K562 (cell line): ENCODE data around the gene MYO18B. TPM values are rescaled to one million over a fixed set of nuclear protein-coding genes. Genes with fewer than 3 reads are reported as not detected.

Experiments
- ATF3 ChIP-seq, 2 experiments: fragments of 450-650 bp in 1 of 2; sonication (generic) in 1 of 2; formaldehyde crosslinking in 1 of 2; IDR thresholded peaks in 1 of 2; conservative IDR thresholded peaks in 1 of 2; 2 replicates each; pipeline versions ENCODE4 v1.6.1 to v1.8.1; 2016 to 2023; ENCODE audit warnings: mild to moderate bottlenecking in 2 of 2, moderate library complexity in 2 of 2, inconsistent platforms in 1 of 2, missing genetic modification reagents in 1 of 2
- EP400 ChIP-seq: fragments of 450-650 bp; IDR thresholded peaks from 2 replicates; pipeline ENCODE4 v1.6.1; 2017; ENCODE audit warnings: antibody characterized with exemption, mild to moderate bottlenecking, moderate library complexity
- FOXA3 ChIP-seq, 2 experiments: fragments of 450-650 bp in 1 of 2; sonication (generic) in 1 of 2; formaldehyde crosslinking; IDR thresholded peaks in 1 of 2; conservative IDR thresholded peaks in 1 of 2; 2 replicates each; pipeline versions ENCODE4 v1.4.0 to v1.8.0; 2020 to 2022; ENCODE audit warnings: mild to moderate bottlenecking in 2 of 2, missing genetic modification reagents in 1 of 2
- FUS ChIP-seq: fragments of 200-400 bp; formaldehyde crosslinking; optimal IDR thresholded peaks from 2 replicates; pipeline ENCODE3; 2017; ENCODE audit warnings: low read depth, low read length
- ID3 ChIP-seq, 2 experiments: fragments of 250-450 bp in 1 of 2; fragments of 450-650 bp in 1 of 2; sonication (Bioruptor Pico) in 1 of 2; IDR thresholded peaks; 2 replicates each; pipeline versions ENCODE4 v1.6.1 to v1.8.0; 2016 to 2021; ENCODE audit warnings: mild to moderate bottlenecking in 2 of 2, moderate library complexity in 2 of 2, missing compliant biosample characterization in 1 of 2, missing genetic modification characterization in 1 of 2
- IRF2 ChIP-seq: sonication (generic); formaldehyde crosslinking; IDR thresholded peaks from 2 replicates; pipeline ENCODE4 v1.8.1; 2022; ENCODE audit warnings: mild to moderate bottlenecking, missing genetic modification reagents
- JUND ChIP-seq, 2 experiments: IDR thresholded peaks; 2 replicates in 1 of 2; 3 replicates in 1 of 2; pipeline ENCODE4 v1.6.1; 2011; ENCODE audit warnings: borderline replicate concordance in 2 of 2, low read depth in 2 of 2, low read length in 2 of 2, improper control_type of control experiment in 1 of 2, missing biosample characterization in 1 of 2, missing genetic modification characterization in 1 of 2, missing genetic modification reagents in 1 of 2
- MNT ChIP-seq, 2 experiments: fragments of 450-650 bp; conservative IDR thresholded peaks; 2 replicates each; pipeline ENCODE4 v1.6.1; 2017; ENCODE audit warnings: mild to moderate bottlenecking in 2 of 2, moderate library complexity in 2 of 2
- MTA3 ChIP-seq: fragments of 450-650 bp; formaldehyde crosslinking; IDR thresholded peaks from 2 replicates; pipeline ENCODE4 v1.6.1; 2017; ENCODE audit warnings: mild to moderate bottlenecking, borderline replicate concordance
- MTF1 ChIP-seq: fragments of 250-450 bp; sonication (Bioruptor Pico); IDR thresholded peaks from 2 replicates; pipeline ENCODE4 v1.9.0; 2021; ENCODE audit warnings: moderate library complexity, mild to moderate bottlenecking, inconsistent platforms, borderline replicate concordance
- PHF8 ChIP-seq: fragments of 200-600 bp; sonication (generic); IDR thresholded peaks from 2 replicates; pipeline ENCODE4 v1.6.1; 2012; ENCODE audit warnings: mixed run types, mild to moderate bottlenecking, inconsistent platforms, low read length, moderate library complexity, borderline replicate concordance
- POLR3G ChIP-seq: IDR thresholded peaks from 2 replicates; pipeline ENCODE4 v1.6.1; 2011; ENCODE audit not compliant: insufficient read length, insufficient replicate concordance; ENCODE audit errors: extremely low read depth
- PREB ChIP-seq: sonication (generic); formaldehyde crosslinking; IDR thresholded peaks from 2 replicates; pipeline ENCODE4 v1.8.1; 2023; ENCODE audit warnings: mild to moderate bottlenecking, missing genetic modification reagents
- RB1 ChIP-seq: fragments of 450-650 bp; IDR thresholded peaks from 2 replicates; pipeline ENCODE4 v1.6.1; 2017; ENCODE audit warnings: low read depth, mild to moderate bottlenecking
- TAF1 ChIP-seq: IDR thresholded peaks from 2 replicates; pipeline ENCODE4 v1.6.1; 2011; ENCODE audit warnings: mild to moderate bottlenecking, low read length, moderate library complexity; ENCODE audit not compliant: insufficient read depth, control insufficient read depth, severe bottlenecking; ENCODE audit errors: extremely low read depth
- XRCC5 ChIP-seq: fragments of 200-400 bp; formaldehyde crosslinking; IDR thresholded peaks from 2 replicates; pipeline ENCODE4 v1.6.1; 2017; ENCODE audit warnings: low read depth, mild to moderate bottlenecking, low read length
- ZNF253 ChIP-seq: fragments of 250-450 bp; sonication (Bioruptor Pico); conservative IDR thresholded peaks from 2 replicates; pipeline ENCODE4 v1.6.1; 2021; ENCODE audit warnings: mild to moderate bottlenecking
- ZNF41 ChIP-seq: fragments of 250-450 bp; sonication (Bioruptor Pico); conservative IDR thresholded peaks from 2 replicates; pipeline ENCODE4 v1.4.0; 2020; ENCODE audit warnings: mild to moderate bottlenecking
- ZNF436 ChIP-seq: fragments of 250-450, 450-650 bp; sonication (Bioruptor Pico); formaldehyde crosslinking; IDR thresholded peaks from 2 replicates; pipeline ENCODE4 v1.7.0; 2020; ENCODE audit warnings: mild to moderate bottlenecking
- polyA plus RNA-seq, 8 experiments: library from polyadenylated mRNA; depleted of rRNA in 4 of 8; stranded (reverse) in 5 of 8; unstranded in 3 of 8; fragments of >200 nt; fragmentation: Nextera tagmentation in 2 of 8; fragmentation: Illumina TruSeq in 1 of 8; extraction: Ambion mirVana in 2 of 8; extraction: Trizol in 1 of 8; gene quantifications; 2 replicates each; pipeline versions ENCODE4 v1.2.1 to v1.2.3, GENCODE V29; 2011 to 2014; ENCODE audit warnings: inconsistent platforms in 1 of 8, missing spikeins in 1 of 8
- total RNA-seq, 7 experiments: library from RNA; depleted of rRNA in 6 of 7; stranded (reverse); fragments of >200 nt in 6 of 7; fragmentation: Illumina TruSeq in 2 of 7; extraction: Trizol in 2 of 7; gene quantifications; 2 replicates each; pipeline versions ENCODE4 v1.2.1 to v1.2.3, GENCODE V29; 2011 to 2021; ENCODE audit warnings: low replicate concordance in 1 of 7

Gene MYO18B
- total and polyA plus RNA-seq, 9 of the 15 experiments (the other 6 are each of a cell fraction or from before 2014, with no cell fraction given) = 0.06 to 7.0 (median 4.3) TPM

GRCh38 chr22:25741692-25742626 is at the start of gene MYO18B (continued):
- no peak for TF ChIP-seq ID3 (CRISPR knock-in tag; IDR thresholded peaks at IDR 0.05)
- 0 out of 2 replicates have a peak, but pooled peaks have one; percentile 44 for TF ChIP-seq ID3 (tag; IDR thresholded peaks at IDR 0.05)
- peak; percentile 50 for TF ChIP-seq TAF1
- TF ChIP-seq RB1 = no peak
- no peak for TF ChIP-seq XRCC5
- no peak for TF ChIP-seq ZNF436 (CRISPR knock-in tag)
- TF ChIP-seq MNT (conservative IDR thresholded peaks at IDR 0.05) = peak; percentile 59 to 89; a peak in 3 of 4 replicates
- no peak for TF ChIP-seq ZNF253 (CRISPR knock-in tag)
- peak; percentile 76; the same call in 1 of the 2 replicates for TF ChIP-seq JUND (IDR thresholded peaks at IDR 0.05; ENCODE audit: borderline replicate concordance, low read depth, low read length)
- no peak; the same call in 2 of the 3 replicates for TF ChIP-seq JUND (tag; IDR thresholded peaks at IDR 0.05; ENCODE audit: borderline replicate concordance, low read depth, low read length)
- TF ChIP-seq PHF8 = peak; percentile 55
- peak; percentile 87 for TF ChIP-seq ATF3 (IDR thresholded peaks at IDR 0.05)
- TF ChIP-seq ATF3 (CRISPR knock-in tag; conservative IDR thresholded peaks at IDR 0.05) = no peak; the same call in 1 of the 2 replicates
- no peak for TF ChIP-seq MTF1 (CRISPR knock-in tag)
- no peak for TF ChIP-seq FOXA3 (CRISPR knock-in tag; conservative IDR thresholded peaks at IDR 0.05 in 1 of 2, IDR thresholded peaks at IDR 0.05 in 1 of 2)
- no peak for TF ChIP-seq MTA3
- no peak for TF ChIP-seq IRF2 (CRISPR knock-in tag)
- TF ChIP-seq ZNF41 (CRISPR knock-in tag) = no peak
- no peak for TF ChIP-seq PREB
- no peak for TF ChIP-seq POLR3G
- TF ChIP-seq FUS = no peak
- peak; percentile 80 for TF ChIP-seq EP400
